ENCODE measurements around the gene ARID4B. TPM values are rescaled to one million over a fixed set of nuclear protein-coding genes. Genes with fewer than 3 reads are reported as not detected.

ARID4B gene
- total RNA-seq, 1 experiment from 2014 or later = 16.8 TPM

DNA sequence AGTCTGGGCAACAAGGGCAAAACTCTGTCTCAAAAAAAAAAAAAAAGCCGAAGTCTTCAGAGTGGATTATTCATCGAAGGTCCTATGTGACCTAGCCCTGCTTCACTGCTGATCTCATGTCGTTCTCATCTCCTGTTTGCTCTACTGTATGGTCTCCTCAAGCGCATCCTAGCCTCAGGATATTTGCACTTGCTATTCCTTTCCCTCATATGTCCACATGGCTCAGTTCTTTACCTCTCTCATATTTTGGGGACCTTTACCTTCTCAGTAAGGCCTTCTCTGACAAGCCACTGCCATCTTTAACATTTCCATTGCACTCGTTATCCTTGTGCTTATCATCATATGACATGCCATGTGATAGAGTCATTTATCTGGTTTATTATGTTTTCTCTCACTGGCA lies 41.8 kb upstream of the ARID4B start:
- Histone ChIP-seq H3K36me3 (ENCODE audit: low read depth, low read length) (no peaks in the 10 kb centered on the region), H3K9me2 (replicated peaks; ENCODE audit: low read length) (no peaks in the 10 kb centered on the region), H3K27ac (ENCODE audit: low read length) (no peak overlapping the region), H3F3A (ENCODE audit: low read length, unreplicated experiment) (no peaks in the 10 kb centered on the region), H4K20me1 (ENCODE audit: low read length) (no peaks in the 10 kb centered on the region), H2AFZ (ENCODE audit: low read length) (no peak overlapping the region), H3K4me3 (ENCODE audit: low read length) (no peak overlapping the region), H3K4me2 (ENCODE audit: low read length) (no peak overlapping the region), H3K4me1 (ENCODE audit: insufficient read depth, low read length) (peaks cover 7% of the 10 kb centered on the region; the same call in 1 of the 2 replicates), H3K9ac (ENCODE audit: low read length) (no peak overlapping the region), H3K79me2 (ENCODE audit: low read length) (peaks cover 41% of the 10 kb centered on the region), H3K27me3 (ENCODE audit: low read length) (no peaks in the 10 kb centered on the region), H3K9me3 (ENCODE audit: low read length) (no peaks in the 10 kb centered on the region)
- ChIA-PET CTCF (no interaction called here), POLR2A (ENCODE audit: unreplicated experiment) (no interaction called here)
- DNase-seq (peak; percentile 21), ATAC-seq (no peak)
- intact Hi-C loops (cut with micrococcal nuclease) = no loop called here
- no TSS peak for BruUV-seq (replicated peaks)
- no peak for TF ChIP-seq EZH2phosphoT487 (IDR thresholded peaks at IDR 0.05; ENCODE audit: borderline replicate concordance, low read length)
- TF ChIP-seq, protein P1, sequence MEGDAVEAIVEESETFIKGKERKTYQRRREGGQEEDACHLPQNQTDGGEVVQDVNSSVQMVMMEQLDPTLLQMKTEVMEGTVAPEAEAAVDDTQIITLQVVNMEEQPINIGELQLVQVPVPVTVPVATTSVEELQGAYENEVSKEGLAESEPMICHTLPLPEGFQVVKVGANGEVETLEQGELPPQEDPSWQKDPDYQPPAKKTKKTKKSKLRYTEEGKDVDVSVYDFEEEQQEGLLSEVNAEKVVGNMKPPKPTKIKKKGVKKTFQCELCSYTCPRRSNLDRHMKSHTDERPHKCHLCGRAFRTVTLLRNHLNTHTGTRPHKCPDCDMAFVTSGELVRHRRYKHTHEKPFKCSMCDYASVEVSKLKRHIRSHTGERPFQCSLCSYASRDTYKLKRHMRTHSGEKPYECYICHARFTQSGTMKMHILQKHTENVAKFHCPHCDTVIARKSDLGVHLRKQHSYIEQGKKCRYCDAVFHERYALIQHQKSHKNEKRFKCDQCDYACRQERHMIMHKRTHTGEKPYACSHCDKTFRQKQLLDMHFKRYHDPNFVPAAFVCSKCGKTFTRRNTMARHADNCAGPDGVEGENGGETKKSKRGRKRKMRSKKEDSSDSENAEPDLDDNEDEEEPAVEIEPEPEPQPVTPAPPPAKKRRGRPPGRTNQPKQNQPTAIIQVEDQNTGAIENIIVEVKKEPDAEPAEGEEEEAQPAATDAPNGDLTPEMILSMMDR (conservative IDR thresholded peaks at IDR 0.05; ENCODE audit: low read depth, low read length) = no peak
- TF ChIP-seq EZH2 (IDR thresholded peaks at IDR 0.05; ENCODE audit: low read length, unreplicated experiment) = no peak

DNA sequence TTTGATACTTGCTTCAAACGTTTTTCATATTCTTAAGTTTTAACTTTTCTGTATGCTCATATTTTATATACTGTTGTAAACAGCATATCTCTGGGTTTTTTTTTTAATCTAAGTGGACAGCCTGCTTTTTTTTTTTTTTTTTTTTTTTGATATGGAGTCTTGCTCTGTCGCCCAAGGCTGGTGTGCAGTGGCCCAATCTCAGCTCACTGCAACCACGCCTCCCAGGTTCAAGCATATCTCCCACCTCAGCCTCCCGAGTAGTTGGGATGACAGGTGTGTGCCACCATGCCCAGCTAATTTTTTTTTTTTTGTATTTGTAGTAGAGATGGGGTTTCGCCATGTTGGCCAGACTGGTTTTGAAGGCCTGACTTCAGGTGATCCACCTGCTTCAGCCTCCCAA lies 40.4 kb upstream of the ARID4B start:
- intact Hi-C loops (cut with micrococcal nuclease) = no loop called here
- Histone ChIP-seq H3K36me3 (ENCODE audit: low read depth, low read length) (no peaks in the 10 kb centered on the region), H3F3A (ENCODE audit: low read length, unreplicated experiment) (no peaks in the 10 kb centered on the region), H3K4me3 (ENCODE audit: low read length) (peak overlapping the region; percentile 67), H3K4me1 (ENCODE audit: insufficient read depth, low read length) (peaks cover 7% of the 10 kb centered on the region; the same call in 1 of the 2 replicates), H3K27ac (ENCODE audit: low read length) (no peak overlapping the region), H3K27me3 (ENCODE audit: low read length) (no peaks in the 10 kb centered on the region), H3K9me3 (ENCODE audit: low read length) (no peaks in the 10 kb centered on the region), H4K20me1 (ENCODE audit: low read length) (no peaks in the 10 kb centered on the region), H3K9me2 (replicated peaks; ENCODE audit: low read length) (no peaks in the 10 kb centered on the region), H3K4me2 (ENCODE audit: low read length) (peak overlapping the region; percentile 68), H2AFZ (ENCODE audit: low read length) (no peak overlapping the region), H3K79me2 (ENCODE audit: low read length) (peaks cover 36% of the 10 kb centered on the region), H3K9ac (ENCODE audit: low read length) (peak overlapping the region; percentile 55; the same call in 1 of the 2 replicates)
- DNase-seq (no peak), ATAC-seq (no peak)
- ChIA-PET POLR2A (ENCODE audit: unreplicated experiment) (interaction anchor here (0.7 kb wide), 1 partner anchor 21 kb away, joined by 5 read pairs; no protein-coding TSS in a partner anchor), CTCF (interaction anchor here (0.6 kb wide), 1 partner anchor 26 kb away, joined by 15 read pairs; no protein-coding TSS in a partner anchor)
- BruUV-seq (replicated peaks) = no TSS peak
- TF ChIP-seq EZH2 (IDR thresholded peaks at IDR 0.05; ENCODE audit: low read length, unreplicated experiment) = no peak
- TF ChIP-seq EZH2phosphoT487 (IDR thresholded peaks at IDR 0.05; ENCODE audit: borderline replicate concordance, low read length) = no peak
- TF ChIP-seq, protein P1 (conservative IDR thresholded peaks at IDR 0.05; ENCODE audit: low read depth, low read length) = no peak
